Neuronal stem cell (in vitro differentiated cells): ENCODE results near the gene PRR13.

ENCODE experiments used
- DNase-seq: peaks from one replicate; pipeline ENCODE4 v3.0.0-alpha.2; 2013; ENCODE audit warnings: low spot score
- H2AFZ ChIP-seq: one replicate; pipeline ENCODE4 v1.6.1; 2013; ENCODE audit warnings: mild to moderate bottlenecking, low read length, inconsistent platforms
- H2AK5ac ChIP-seq: 2 replicates; pipeline ENCODE4 v1.6.1; 2013; ENCODE audit warnings: low read depth, mild to moderate bottlenecking, inconsistent platforms, low read length, moderate library complexity, mixed read lengths
- H2BK120ac ChIP-seq: 2 replicates; pipeline ENCODE4 v1.6.1; 2013; ENCODE audit warnings: low read depth, mild to moderate bottlenecking, inconsistent platforms, low read length, moderate library complexity, mixed read lengths
- H2BK12ac ChIP-seq: one replicate; pipeline ENCODE4 v1.6.1; 2013; ENCODE audit warnings: low read length, inconsistent platforms
- H2BK15ac ChIP-seq: 2 replicates; pipeline ENCODE4 v1.6.1; 2013; ENCODE audit warnings: mild to moderate bottlenecking, low read length, inconsistent platforms, mixed read lengths
- H2BK5ac ChIP-seq: one replicate; pipeline ENCODE4 v1.6.1; 2013; ENCODE audit warnings: inconsistent platforms, mild to moderate bottlenecking, low read length, moderate library complexity
- H3K14ac ChIP-seq: one replicate; pipeline ENCODE4 v1.6.1; 2013; ENCODE audit warnings: low read length, inconsistent platforms
- H3K18ac ChIP-seq: 2 replicates; pipeline ENCODE4 v1.6.1; 2013; ENCODE audit warnings: low read length, inconsistent platforms
- H3K23ac ChIP-seq: 2 replicates; pipeline ENCODE4 v1.6.1; 2013; ENCODE audit warnings: low read depth, mild to moderate bottlenecking, mixed read lengths, low read length, inconsistent platforms; ENCODE audit not compliant: poor library complexity
- H3K27ac ChIP-seq: replicated peaks from 3 replicates; pipeline ENCODE4 v1.5.1; 2013; ENCODE audit warnings: low read length, inconsistent platforms
- H3K27me3 ChIP-seq, 3 experiments: 2 replicates each; pipeline ENCODE4 v1.6.1; 2013; ENCODE audit warnings: low read length in 3 of 3, mild to moderate bottlenecking in 2 of 3, inconsistent platforms in 1 of 3, low read depth in 1 of 3, mixed read lengths in 1 of 3, moderate library complexity in 1 of 3; ENCODE audit not compliant: control insufficient read depth in 3 of 3, insufficient read depth in 3 of 3
- H3K36me3 ChIP-seq, 2 donors: replicated peaks in 1 of 2; 2 replicates each; pipeline ENCODE4 v1.6.1; 2013; ENCODE audit warnings: low read length in 2 of 2; ENCODE audit not compliant: control insufficient read depth in 2 of 2, insufficient read depth in 2 of 2
- H3K4ac ChIP-seq: 2 replicates; pipeline ENCODE4 v1.6.1; 2013; ENCODE audit warnings: inconsistent platforms, mild to moderate bottlenecking, low read length, moderate library complexity
- H3K4me1 ChIP-seq, 2 donors: 1 replicate in 1 of 2; 2 replicates in 1 of 2; pipeline ENCODE4 v1.6.1; 2013; ENCODE audit warnings: low read length in 2 of 2, low read depth in 1 of 2; ENCODE audit not compliant: control insufficient read depth in 2 of 2, insufficient read depth in 1 of 2
- H3K4me2 ChIP-seq: one replicate; pipeline ENCODE4 v1.6.1; 2013; ENCODE audit warnings: mild to moderate bottlenecking, low read length, inconsistent platforms; ENCODE audit not compliant: insufficient read depth, poor library complexity, severe bottlenecking
- H3K4me3 ChIP-seq, 2 donors: 2 replicates each; pipeline ENCODE4 v1.5.1; 2013; ENCODE audit warnings: low read length in 2 of 2, mild to moderate bottlenecking in 2 of 2, inconsistent platforms in 1 of 2, moderate library complexity in 1 of 2
- H3K79me1 ChIP-seq: one replicate; pipeline ENCODE4 v1.6.1; 2013; ENCODE audit warnings: low read depth, mild to moderate bottlenecking, inconsistent platforms, low read length, moderate library complexity
- H3K9ac ChIP-seq: one replicate; pipeline ENCODE4 v1.6.1; 2013; ENCODE audit warnings: mild to moderate bottlenecking, low read depth, low read length, inconsistent platforms; ENCODE audit not compliant: poor library complexity
- H3K9me3 ChIP-seq, 2 donors: replicated peaks in 1 of 2; 2 replicates each; pipeline versions ENCODE3 to v1.6.1; 2013; ENCODE audit warnings: low read length in 2 of 2, mild to moderate bottlenecking in 2 of 2, inconsistent platforms in 1 of 2, low read depth in 1 of 2, mixed read lengths in 1 of 2, moderate library complexity in 1 of 2; ENCODE audit not compliant: control insufficient read depth in 2 of 2, insufficient read depth in 1 of 2
- H4K8ac ChIP-seq: one replicate; pipeline ENCODE4 v1.6.1; 2013; ENCODE audit warnings: low read depth, mild to moderate bottlenecking, inconsistent platforms, low read length, moderate library complexity
- H4K91ac ChIP-seq: one replicate; pipeline ENCODE4 v1.6.1; 2013; ENCODE audit warnings: low read length, low read depth, mild to moderate bottlenecking, inconsistent platforms; ENCODE audit not compliant: poor library complexity
- WGBS, 2 donors: extraction: QIAGEN DNeasy Blood & Tissue Kit; methylation state at CpG; one replicate each; pipeline ENCODE4 v1.1.7; 2013; ENCODE audit warnings: missing lambda C conversion rate in 2 of 2, mixed read lengths in 1 of 2; ENCODE audit not compliant: insufficient read length in 2 of 2, insufficient replicate concordance in 1 of 2; ENCODE audit errors: extremely low coverage in 2 of 2; 5-methylcytosine and 5-hydroxymethylcytosine counted together

Gene PRR13

GRCh38 chr12:53450936-53451335, 9.4 kb downstream of the PRR13 start:
- H3K4me3 ChIP-seq, result no peak overlapping the region
- no peak overlapping the region for H4K91ac ChIP-seq
- no peak overlapping the region for H3K14ac ChIP-seq
- no peaks in the 10 kb centered on the region for H3K27me3 ChIP-seq
- H3K9ac ChIP-seq, result no peak overlapping the region
- H2BK15ac ChIP-seq, result no peak overlapping the region
- H3K23ac ChIP-seq, result no peak overlapping the region
- no peak overlapping the region for H3K18ac ChIP-seq
- no CpG with 5 or more reads among the region's 7 CpGs for WGBS, 2 donors
- DNase-seq, result no peak
- H3K4me1 ChIP-seq, result peaks cover 2 to 16% of the 10 kb centered on the region in 2 donors
- H2BK5ac ChIP-seq, result no peak overlapping the region
- H2BK12ac ChIP-seq, result no peak overlapping the region
- H2AK5ac ChIP-seq, result no peak overlapping the region
- no peak overlapping the region for H3K27ac ChIP-seq
- no peak overlapping the region for H4K8ac ChIP-seq
- no peaks in the 10 kb centered on the region for H3K79me1 ChIP-seq
- no peak overlapping the region for H2BK120ac ChIP-seq
- no peak overlapping the region for H2AFZ ChIP-seq
- peaks cover 0 to 2% of the 10 kb centered on the region in 2 donors for H3K9me3 ChIP-seq
- no peak overlapping the region for H3K4ac ChIP-seq
- H3K4me2 ChIP-seq, result no peak overlapping the region
- H3K36me3 ChIP-seq, result peaks cover 16 to 43% of the 10 kb centered on the region in 2 donors

GRCh38 chr12:53451661-53452158, 10.2 kb downstream of the PRR13 start, which contains the start of gene PCBP2:
Gene PCBP2 (plus strand): TSS chr12:53452102. CDS start chr12:53454801, 2,699 bp downstream.
- Histone ChIP-seq H2BK5ac (no peak within 1 kb of the TSS), H2BK120ac (peak within 1 kb of the TSS; percentile 99), H3K23ac (peak within 1 kb of the TSS; percentile 96), H4K8ac (no peak within 1 kb of the TSS), H3K27me3 (no peaks in the 10 kb centered on the region), H3K4me2 (peak within 1 kb of the TSS; percentile 36), H2BK15ac (no peak within 1 kb of the TSS), H3K4ac (peak within 1 kb of the TSS; percentile 10), H2BK12ac (no peak within 1 kb of the TSS), H3K9me3 (peaks cover 0 to 2% of the 10 kb centered on the region in 2 donors), H4K91ac (peak within 1 kb of the TSS; percentile 79), H3K27ac (peak within 1 kb of the TSS; percentile 98), H3K4me3 (peak within 1 kb of the TSS; percentile 95 to 100), H2AK5ac (peak within 1 kb of the TSS; percentile 97), H3K36me3 (peaks cover 21 to 46% of the 10 kb centered on the region in 2 donors), H2AFZ (peak within 1 kb of the TSS; percentile 65), H3K9ac (peak within 1 kb of the TSS; percentile 97), H3K79me1 (no peaks in the 10 kb centered on the region), H3K4me1 (peaks cover 2 to 16% of the 10 kb centered on the region in 2 donors), H3K18ac (peak within 1 kb of the TSS; percentile 99), H3K14ac (peak within 1 kb of the TSS; percentile 71)
- no CpG with 5 or more reads among the region's 32 CpGs for WGBS, 2 donors
- peak; percentile 99 for DNase-seq

- WGBS, 2 donors, result no CpG with 5 or more reads among the region's 82 CpGs
- peak overlapping the region; percentile 79 for H4K91ac ChIP-seq
- H2BK120ac ChIP-seq, result peak overlapping the region; percentile 99
These were observed 10.9 kb downstream of the PRR13 start for GRCh38 chr12:53452159-53453077.

More at GRCh38 chr12:53452159-53453077, 10.9 kb downstream of the PRR13 start:
- H3K79me1 ChIP-seq, result no peaks in the 10 kb centered on the region
- peak overlapping the region; percentile 98 for H3K27ac ChIP-seq
- H4K8ac ChIP-seq, result no peak overlapping the region
- peak overlapping the region; percentile 96 for H3K23ac ChIP-seq
- no peak overlapping the region for H2BK15ac ChIP-seq
- peaks cover 27 to 53% of the 10 kb centered on the region in 2 donors for H3K36me3 ChIP-seq
- peak overlapping the region; percentile 61 for H2AFZ ChIP-seq
- peak; percentile 92 for DNase-seq
- H3K14ac ChIP-seq, result peak overlapping the region; percentile 71
- H2BK5ac ChIP-seq, result no peak overlapping the region
- peaks cover 0 to 2% of the 10 kb centered on the region in 2 donors for H3K9me3 ChIP-seq
- H2AK5ac ChIP-seq, result peak overlapping the region; percentile 97
- H3K4ac ChIP-seq, result peak overlapping the region; percentile 10
- H2BK12ac ChIP-seq, result no peak overlapping the region
- H3K4me1 ChIP-seq, result peaks cover 2 to 16% of the 10 kb centered on the region in 2 donors
- peak overlapping the region; percentile 95 to 100 for H3K4me3 ChIP-seq
- peak overlapping the region; percentile 97 for H3K9ac ChIP-seq
- H3K27me3 ChIP-seq, result no peaks in the 10 kb centered on the region
- H3K4me2 ChIP-seq, result peak overlapping the region; percentile 36
- peak overlapping the region; percentile 99 for H3K18ac ChIP-seq
